ENCODE measurements around the gene LMF1. TPM values are rescaled to one million over a fixed set of nuclear protein-coding genes. Genes with fewer than 3 reads are reported as not detected.

Gene LMF1
- total RNA-seq, 4 donors from 2014 or later: 21.8 to 47.9 (median 36.0) TPM

DNA sequence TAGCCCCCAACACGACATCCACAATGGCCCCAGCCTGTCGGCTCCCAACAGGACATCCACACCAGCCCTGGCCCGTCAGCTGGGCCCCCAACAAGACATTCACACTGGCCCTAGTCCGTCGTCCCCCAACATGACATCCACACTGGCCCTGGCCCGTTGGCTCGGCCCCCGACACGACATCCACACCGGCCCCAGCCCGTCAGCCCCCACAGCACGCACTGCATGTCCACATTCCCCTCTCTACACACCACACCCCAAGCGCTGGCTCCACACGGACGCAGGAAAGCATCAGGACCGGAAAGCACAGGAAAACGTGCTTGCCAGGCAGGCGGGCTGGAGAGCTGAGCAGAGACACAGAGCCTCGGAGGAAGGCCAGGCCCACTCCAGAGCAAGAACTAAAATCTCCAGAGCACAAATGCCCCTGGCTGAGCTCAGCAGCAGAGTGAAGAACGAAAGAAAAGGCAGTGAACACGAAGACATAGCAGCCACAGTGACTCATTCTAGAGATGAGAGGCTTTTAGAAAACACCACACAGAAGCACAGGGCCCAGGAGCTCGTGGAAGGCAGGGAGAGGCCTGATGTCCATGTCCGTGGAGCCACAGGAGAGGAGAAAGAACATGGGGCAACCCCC, 50.6 kb downstream of the LMF1 start:
- no peaks in the 10 kb centered on the region for H3K27me3 ChIP-seq
- no peaks in the 10 kb centered on the region for H3K4me1 ChIP-seq
- no peak for TF ChIP-seq POLR2A (IDR thresholded peaks at IDR 0.05)
- TF ChIP-seq, protein P1, sequence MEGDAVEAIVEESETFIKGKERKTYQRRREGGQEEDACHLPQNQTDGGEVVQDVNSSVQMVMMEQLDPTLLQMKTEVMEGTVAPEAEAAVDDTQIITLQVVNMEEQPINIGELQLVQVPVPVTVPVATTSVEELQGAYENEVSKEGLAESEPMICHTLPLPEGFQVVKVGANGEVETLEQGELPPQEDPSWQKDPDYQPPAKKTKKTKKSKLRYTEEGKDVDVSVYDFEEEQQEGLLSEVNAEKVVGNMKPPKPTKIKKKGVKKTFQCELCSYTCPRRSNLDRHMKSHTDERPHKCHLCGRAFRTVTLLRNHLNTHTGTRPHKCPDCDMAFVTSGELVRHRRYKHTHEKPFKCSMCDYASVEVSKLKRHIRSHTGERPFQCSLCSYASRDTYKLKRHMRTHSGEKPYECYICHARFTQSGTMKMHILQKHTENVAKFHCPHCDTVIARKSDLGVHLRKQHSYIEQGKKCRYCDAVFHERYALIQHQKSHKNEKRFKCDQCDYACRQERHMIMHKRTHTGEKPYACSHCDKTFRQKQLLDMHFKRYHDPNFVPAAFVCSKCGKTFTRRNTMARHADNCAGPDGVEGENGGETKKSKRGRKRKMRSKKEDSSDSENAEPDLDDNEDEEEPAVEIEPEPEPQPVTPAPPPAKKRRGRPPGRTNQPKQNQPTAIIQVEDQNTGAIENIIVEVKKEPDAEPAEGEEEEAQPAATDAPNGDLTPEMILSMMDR (IDR thresholded peaks at IDR 0.05): no peak
- H3K36me3 ChIP-seq: no peaks in the 10 kb centered on the region
- H3K4me3 ChIP-seq: no peak overlapping the region
- no peaks in the 10 kb centered on the region for H3K9me3 ChIP-seq
- intact Hi-C loops (cut with DNase I; ENCODE audit: low total_unique reads): no loop called here
- no peak overlapping the region for H3K27ac ChIP-seq
- DNase-seq: no peak

DNA sequence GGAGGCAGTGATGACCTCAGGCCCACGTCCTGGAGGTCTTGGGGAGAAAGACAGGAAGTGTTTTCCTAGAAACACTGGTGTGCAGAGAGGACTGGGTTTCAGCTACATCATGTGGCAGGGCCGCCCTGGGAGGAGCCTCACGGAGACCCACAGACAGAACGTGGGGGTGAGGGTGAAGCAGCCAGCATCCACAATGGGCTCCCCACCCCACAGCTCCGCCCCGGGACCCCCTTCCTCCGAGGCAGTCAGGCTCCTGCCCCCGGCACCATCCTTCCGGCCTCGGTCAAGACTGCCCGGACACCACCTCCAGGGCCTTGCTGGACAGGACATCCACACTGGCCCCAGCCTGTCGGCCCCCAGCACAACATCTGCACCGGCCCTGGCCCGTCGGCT, 51.1 kb downstream of the LMF1 start:
- no peak for TF ChIP-seq POLR2A (IDR thresholded peaks at IDR 0.05)
- TF ChIP-seq, protein P1 (IDR thresholded peaks at IDR 0.05): no peak
- Histone ChIP-seq H3K4me1 (no peaks in the 10 kb centered on the region), H3K4me3 (no peak overlapping the region), H3K9me3 (no peaks in the 10 kb centered on the region), H3K27ac (no peak overlapping the region), H3K36me3 (no peaks in the 10 kb centered on the region), H3K27me3 (no peaks in the 10 kb centered on the region)
- DNase-seq: no peak
- intact Hi-C loops (cut with DNase I; ENCODE audit: low total_unique reads): no loop called here

DNA sequence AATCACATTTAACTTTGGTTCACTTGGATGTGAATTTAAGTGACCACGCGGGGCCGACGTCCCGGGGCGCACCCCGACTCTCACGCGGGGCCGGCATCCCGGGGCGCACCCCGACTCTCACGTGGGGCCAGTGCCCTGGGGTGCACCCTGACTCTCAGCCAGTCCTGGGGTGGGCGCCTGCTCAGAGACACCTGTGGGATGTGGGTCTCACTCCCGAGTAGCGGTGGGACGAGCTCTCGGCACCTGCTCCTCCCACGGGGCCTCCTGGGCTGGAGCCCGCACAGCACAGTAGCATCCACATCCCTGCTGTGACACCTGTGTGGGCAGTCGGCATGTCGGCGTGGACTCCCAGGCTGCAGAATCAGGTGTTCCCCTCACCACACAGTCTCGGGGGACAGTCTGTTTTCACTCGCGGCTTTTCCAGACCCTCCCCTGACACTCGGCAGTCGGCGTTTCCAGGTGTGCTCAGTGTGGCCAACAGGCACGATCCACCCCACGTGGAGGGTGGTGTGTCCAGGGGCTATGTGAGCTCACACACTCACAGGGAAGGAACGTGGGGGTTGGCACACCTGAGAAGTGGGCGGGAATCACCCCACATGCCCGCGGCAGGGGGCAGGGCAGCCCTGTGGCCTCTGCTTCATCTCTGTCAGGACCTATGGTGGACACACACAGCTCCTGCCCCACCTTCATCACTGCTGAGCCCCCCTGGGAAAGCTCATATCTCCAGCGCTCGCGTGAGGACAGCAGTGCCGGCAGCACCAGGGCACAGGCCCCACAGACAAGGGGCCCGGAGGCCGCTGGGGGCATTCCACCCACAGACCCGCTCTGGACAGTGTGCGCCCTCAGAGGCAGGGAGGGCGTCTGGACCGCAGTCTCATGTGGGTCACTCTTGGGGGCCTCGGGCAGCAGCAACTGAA, 51.8 kb downstream of the LMF1 start:
- Histone ChIP-seq H3K9me3 (no peaks in the 10 kb centered on the region), H3K4me1 (no peaks in the 10 kb centered on the region), H3K36me3 (no peaks in the 10 kb centered on the region), H3K27me3 (no peaks in the 10 kb centered on the region), H3K4me3 (no peak overlapping the region), H3K27ac (no peak overlapping the region)
- TF ChIP-seq, protein P1 (IDR thresholded peaks at IDR 0.05): no peak
- TF ChIP-seq POLR2A (IDR thresholded peaks at IDR 0.05): no peak
- DNase-seq: no peak
- intact Hi-C loops (cut with DNase I; ENCODE audit: low total_unique reads): no loop called here

DNA sequence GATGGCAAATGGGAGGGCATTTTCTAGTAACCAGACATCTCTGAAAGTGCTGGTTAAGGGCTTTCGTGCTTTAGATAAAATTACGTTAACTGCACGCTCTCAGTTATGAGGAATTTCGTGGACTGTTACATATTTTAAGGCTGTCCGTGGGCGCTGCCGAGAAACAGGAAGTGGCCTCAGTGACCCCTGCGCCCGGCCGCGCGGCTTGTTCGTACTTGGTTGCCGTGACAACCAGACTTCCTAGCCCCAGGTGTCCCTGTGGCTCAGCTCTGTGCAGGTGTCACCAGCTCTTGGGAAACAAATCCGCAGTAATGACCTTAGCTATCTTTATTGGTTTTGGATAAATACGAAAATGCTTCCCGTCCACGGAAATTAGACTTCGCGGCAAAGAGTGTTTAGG, 52.7 kb downstream of the LMF1 start:
- H3K36me3 ChIP-seq: no peaks in the 10 kb centered on the region
- no peak overlapping the region for H3K4me3 ChIP-seq
- no peaks in the 10 kb centered on the region for H3K27me3 ChIP-seq
- no peak overlapping the region for H3K27ac ChIP-seq
- intact Hi-C loops (cut with DNase I; ENCODE audit: low total_unique reads): no loop called here
- TF ChIP-seq, protein P1 (IDR thresholded peaks at IDR 0.05): no peak
- TF ChIP-seq POLR2A (IDR thresholded peaks at IDR 0.05): no peak
- no peaks in the 10 kb centered on the region for H3K4me1 ChIP-seq
- no peaks in the 10 kb centered on the region for H3K9me3 ChIP-seq
- DNase-seq: no peak

DNA sequence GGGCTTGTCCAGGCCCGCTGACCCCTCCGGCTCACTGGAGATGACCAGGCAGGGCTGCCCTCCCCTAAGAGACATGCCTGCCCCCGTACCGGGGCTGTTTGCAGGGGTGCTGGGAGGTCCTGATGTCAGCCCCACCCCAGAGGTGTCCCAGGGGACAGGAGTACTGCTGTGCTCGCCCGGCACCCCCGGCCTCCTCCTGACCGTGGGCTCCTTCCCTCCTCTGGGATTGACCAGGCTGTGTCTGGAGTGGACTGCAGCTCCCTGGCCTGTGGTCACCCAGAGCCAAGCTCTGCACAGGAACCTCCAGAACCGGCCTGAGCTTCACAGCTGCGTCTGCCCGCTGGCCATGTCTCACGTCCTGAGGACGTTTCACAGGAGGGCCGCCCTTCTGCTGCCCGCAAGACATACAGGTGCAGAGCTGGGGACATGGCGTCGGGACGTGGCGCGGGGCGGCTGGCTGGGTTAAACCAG, 53.2 kb downstream of the LMF1 start:
- Histone ChIP-seq H3K36me3 (no peaks in the 10 kb centered on the region), H3K4me1 (no peaks in the 10 kb centered on the region), H3K27ac (no peak overlapping the region), H3K4me3 (no peak overlapping the region), H3K9me3 (no peaks in the 10 kb centered on the region), H3K27me3 (no peaks in the 10 kb centered on the region)
- no peak for DNase-seq
- intact Hi-C loops (cut with DNase I; ENCODE audit: low total_unique reads): no loop called here
- no peak for TF ChIP-seq POLR2A (IDR thresholded peaks at IDR 0.05)
- TF ChIP-seq, protein P1 (IDR thresholded peaks at IDR 0.05): no peak
